CD14-positive monocyte (primary cell): ENCODE results near the gene STXBP4. TPM values are rescaled to one million over a fixed set of nuclear protein-coding genes. Genes with fewer than 3 reads are reported as not detected.

Experiments used
- DNase-seq, 3 donors: peaks; one replicate each; pipeline ENCODE4 v3.0.0-alpha.2; 2011 to 2022
- H2AFZ ChIP-seq: 2 replicates; pipeline ENCODE4 v1.6.0; 2012; ENCODE audit warnings: mild to moderate bottlenecking, low read depth, low read length, inconsistent platforms; ENCODE audit not compliant: insufficient read depth, poor library complexity, severe bottlenecking
- H3K27ac ChIP-seq, 2 donors: 1 replicate in 1 of 2; 2 replicates in 1 of 2; pipeline ENCODE4 v1.5.1; 2012 to 2013; ENCODE audit warnings: low read length in 2 of 2, control low read depth in 1 of 2, inconsistent platforms in 1 of 2, low read depth in 1 of 2, mild to moderate bottlenecking in 1 of 2
- H3K27me3 ChIP-seq, 2 donors: one replicate each; pipeline versions ENCODE4 v1.6.0 to v1.6.1; 2011 to 2013; ENCODE audit warnings: low read length in 2 of 2; ENCODE audit not compliant: control insufficient read depth in 2 of 2, insufficient read depth in 2 of 2
- H3K36me3 ChIP-seq, 2 donors: replicated peaks in 1 of 2; 1 replicate in 1 of 2; 2 replicates in 1 of 2; pipeline versions ENCODE4 v1.5.1 to v1.6.1; 2012 to 2013; ENCODE audit warnings: low read length in 2 of 2, control low read depth in 1 of 2, inconsistent platforms in 1 of 2, mild to moderate bottlenecking in 1 of 2; ENCODE audit not compliant: insufficient read depth in 2 of 2, control insufficient read depth in 1 of 2
- H3K4me1 ChIP-seq, 2 donors: 1 replicate in 1 of 2; 2 replicates in 1 of 2; pipeline versions ENCODE4 v1.5.1 to v1.6.1; 2012 to 2013; ENCODE audit warnings: low read length in 2 of 2, control low read depth in 1 of 2, inconsistent platforms in 1 of 2, mild to moderate bottlenecking in 1 of 2, moderate library complexity in 1 of 2; ENCODE audit not compliant: insufficient read depth in 2 of 2, control insufficient read depth in 1 of 2
- H3K4me2 ChIP-seq: replicated peaks from 2 replicates; pipeline ENCODE3; 2012; ENCODE audit warnings: low read length, moderate library complexity, mild to moderate bottlenecking; ENCODE audit not compliant: poor library complexity, severe bottlenecking; ENCODE audit errors: extremely low read depth
- H3K4me3 ChIP-seq, 3 experiments: fragments of 200-600 bp in 1 of 3; sonication (generic) in 1 of 3; replicated peaks in 1 of 3; 1 replicate in 2 of 3; 2 replicates in 1 of 3; pipeline ENCODE4 v1.5.1; 2011 to 2013; ENCODE audit warnings: low read length in 3 of 3, mild to moderate bottlenecking in 3 of 3, control low read depth in 2 of 3, low read depth in 2 of 3, inconsistent platforms in 1 of 3, moderate library complexity in 1 of 3
- H3K79me2 ChIP-seq: 2 replicates; pipeline ENCODE4 v1.6.0; 2012; ENCODE audit warnings: mild to moderate bottlenecking, control low read depth, inconsistent platforms, low read length, moderate library complexity; ENCODE audit not compliant: insufficient read depth
- H3K9ac ChIP-seq: 2 replicates; pipeline ENCODE4 v1.6.0; 2017; ENCODE audit warnings: low read length, mild to moderate bottlenecking; ENCODE audit not compliant: insufficient read depth, poor library complexity, severe bottlenecking
- H3K9me3 ChIP-seq, 2 donors: replicated peaks in 1 of 2; 1 replicate in 1 of 2; 2 replicates in 1 of 2; pipeline versions ENCODE4 v1.5.1 to v1.6.1; 2012 to 2013; ENCODE audit warnings: low read length in 2 of 2, control low read depth in 1 of 2; ENCODE audit not compliant: control insufficient read depth in 1 of 2, insufficient read depth in 1 of 2
- H4K20me1 ChIP-seq: 2 replicates; pipeline ENCODE4 v1.6.0; 2012; ENCODE audit warnings: mild to moderate bottlenecking, low read length, control low read depth, moderate library complexity; ENCODE audit not compliant: insufficient read depth
- H3K27ac Mint-ChIP-seq, 7 donors: one replicate each; pipeline ENCODE4 v1.8.0; 2020; ENCODE audit warnings: mild to moderate bottlenecking in 7 of 7, mixed read lengths in 7 of 7, moderate library complexity in 6 of 7, inconsistent platforms in 2 of 7
- H3K27me3 Mint-ChIP-seq, 3 donors: one replicate each; pipeline ENCODE4 v1.8.0; 2021 to 2022; ENCODE audit warnings: low read depth in 3 of 3, mild to moderate bottlenecking in 3 of 3, mixed read lengths in 3 of 3, moderate library complexity in 3 of 3, inconsistent platforms in 1 of 3
- H3K36me3 Mint-ChIP-seq, 2 donors: one replicate each; pipeline ENCODE4 v1.8.0; 2020; ENCODE audit warnings: mixed read lengths in 2 of 2, inconsistent platforms in 1 of 2, mild to moderate bottlenecking in 1 of 2
- H3K4me1 Mint-ChIP-seq: one replicate; pipeline ENCODE4 v1.8.0; 2020; ENCODE audit warnings: mild to moderate bottlenecking, mixed read lengths
- H3K4me3 Mint-ChIP-seq, 2 donors: one replicate each; pipeline ENCODE4 v1.8.0; 2020; ENCODE audit warnings: mild to moderate bottlenecking in 2 of 2, mixed read lengths in 2 of 2, moderate library complexity in 1 of 2
- H3K9me3 Mint-ChIP-seq, 7 donors: one replicate each; pipeline ENCODE4 v1.8.0; 2020 to 2022; ENCODE audit warnings: mixed read lengths in 7 of 7, mild to moderate bottlenecking in 6 of 7, moderate library complexity in 6 of 7, inconsistent platforms in 2 of 7
- WGBS: methylation state at CpG from one replicate; pipeline ENCODE4 v1.1.5; 2013; ENCODE audit warnings: missing lambda C conversion rate; ENCODE audit not compliant: insufficient coverage; 5-methylcytosine and 5-hydroxymethylcytosine counted together
- intact Hi-C, 2 donors: fragments of 100-400 bp; cut with micrococcal nuclease; formaldehyde crosslinking; loops; one replicate each; pipeline versions ENCODE4 v1.15.0 to v1.15.1; 2023
- polyA plus RNA-seq, 3 donors: library from polyadenylated mRNA; depleted of rRNA in 1 of 3; unstranded in 2 of 3; stranded (reverse) in 1 of 3; fragments of 300-500 nt in 2 of 3; fragments of >200 nt in 1 of 3; fragmentation: Illumina TruSeq in 2 of 3; gene quantifications; 1 replicate in 2 of 3; 2 replicates in 1 of 3; pipeline ENCODE4 v1.2.3, GENCODE V29; 2012 to 2021
- TF ChIP-seq, protein P1 (sequence below): fragments of 200-600 bp; IDR thresholded peaks from one replicate; pipeline ENCODE4 v1.8.0; 2022; ENCODE audit warnings: antibody characterized with exemption, mild to moderate bottlenecking

The STXBP4 gene
- polyA plus RNA-seq, 3 donors = 0.27 to 1.8 (median 0.44) TPM

- peaks cover 0 to 1% (median 0%) of the 10 kb centered on the region in 7 donors for H3K9me3 Mint-ChIP-seq
- Histone ChIP-seq H3K9ac (no peak overlapping the region), H3K9me3 (no peaks in the 10 kb centered on the region), H3K4me3 (no peak overlapping the region), H3K4me1 (no peaks in the 10 kb centered on the region), H2AFZ (no peak overlapping the region), H3K36me3 (no peaks in the 10 kb centered on the region), H3K79me2 (no peaks in the 10 kb centered on the region), H4K20me1 (no peaks in the 10 kb centered on the region), H3K27ac (no peak overlapping the region), H3K27me3 (no peaks in the 10 kb centered on the region), H3K4me2 (no peak overlapping the region)
- no peak overlapping the region for H3K4me3 Mint-ChIP-seq
- TF ChIP-seq, protein P1, sequence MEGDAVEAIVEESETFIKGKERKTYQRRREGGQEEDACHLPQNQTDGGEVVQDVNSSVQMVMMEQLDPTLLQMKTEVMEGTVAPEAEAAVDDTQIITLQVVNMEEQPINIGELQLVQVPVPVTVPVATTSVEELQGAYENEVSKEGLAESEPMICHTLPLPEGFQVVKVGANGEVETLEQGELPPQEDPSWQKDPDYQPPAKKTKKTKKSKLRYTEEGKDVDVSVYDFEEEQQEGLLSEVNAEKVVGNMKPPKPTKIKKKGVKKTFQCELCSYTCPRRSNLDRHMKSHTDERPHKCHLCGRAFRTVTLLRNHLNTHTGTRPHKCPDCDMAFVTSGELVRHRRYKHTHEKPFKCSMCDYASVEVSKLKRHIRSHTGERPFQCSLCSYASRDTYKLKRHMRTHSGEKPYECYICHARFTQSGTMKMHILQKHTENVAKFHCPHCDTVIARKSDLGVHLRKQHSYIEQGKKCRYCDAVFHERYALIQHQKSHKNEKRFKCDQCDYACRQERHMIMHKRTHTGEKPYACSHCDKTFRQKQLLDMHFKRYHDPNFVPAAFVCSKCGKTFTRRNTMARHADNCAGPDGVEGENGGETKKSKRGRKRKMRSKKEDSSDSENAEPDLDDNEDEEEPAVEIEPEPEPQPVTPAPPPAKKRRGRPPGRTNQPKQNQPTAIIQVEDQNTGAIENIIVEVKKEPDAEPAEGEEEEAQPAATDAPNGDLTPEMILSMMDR = no peak
- no peak for DNase-seq
- no CpG with 5 or more reads among the region's 1 CpG for WGBS
- no peak overlapping the region for H3K27ac Mint-ChIP-seq
- H3K27me3 Mint-ChIP-seq = peaks cover 0 to 2% (median 0%) of the 10 kb centered on the region in 3 donors
- intact Hi-C loops = no loop called here
- H3K4me1 Mint-ChIP-seq = no peaks in the 10 kb centered on the region
- H3K36me3 Mint-ChIP-seq = no peaks in the 10 kb centered on the region
These were observed 27.3 kb upstream of the STXBP4 start for GRCh38 chr17:54941285-54941684.

- Histone ChIP-seq H3K9ac (no peak overlapping the region), H3K79me2 (no peaks in the 10 kb centered on the region), H3K36me3 (no peaks in the 10 kb centered on the region), H3K27ac (no peak overlapping the region), H3K4me2 (no peak overlapping the region), H3K27me3 (no peaks in the 10 kb centered on the region), H3K4me3 (no peak overlapping the region), H3K4me1 (no peaks in the 10 kb centered on the region), H4K20me1 (no peaks in the 10 kb centered on the region), H2AFZ (no peak overlapping the region), H3K9me3 (no peaks in the 10 kb centered on the region)
- intact Hi-C loops = no loop called here
- Mint-ChIP-seq H3K4me3 (no peak overlapping the region), H3K36me3 (no peaks in the 10 kb centered on the region), H3K27me3 (peaks cover 0 to 2% (median 2%) of the 10 kb centered on the region in 3 donors), H3K9me3 (peaks cover 0 to 3% (median 0%) of the 10 kb centered on the region in 7 donors), H3K27ac (no peak overlapping the region), H3K4me1 (no peaks in the 10 kb centered on the region)
- TF ChIP-seq, protein P1 = no peak
- no peak for DNase-seq
- 25% methylated on average over 1 of the region's 1 CpG for WGBS
These were observed 23.8 kb upstream of the STXBP4 start for GRCh38 chr17:54944796-54945195.
